ES-I3 (cell line): ENCODE data around the gene CORO2B.

Experiments
- H3K36me3 ChIP-seq: 2 replicates; pipeline ENCODE4 v1.6.1; 2013; ENCODE audit warnings: mild to moderate bottlenecking, low read length, control low read depth, moderate library complexity; ENCODE audit not compliant: insufficient read depth
- H3K4me1 ChIP-seq: 2 replicates; pipeline ENCODE4 v1.6.1; 2013; ENCODE audit warnings: mild to moderate bottlenecking, control low read depth, low read length; ENCODE audit not compliant: insufficient read depth
- H3K9ac ChIP-seq: 2 replicates; pipeline ENCODE4 v1.6.1; 2013; ENCODE audit warnings: low read depth, mild to moderate bottlenecking, low read length, moderate library complexity
- H3K9me3 ChIP-seq: 2 replicates; pipeline ENCODE4 v1.6.1; 2013; ENCODE audit warnings: mild to moderate bottlenecking, low read length, moderate library complexity; ENCODE audit not compliant: control insufficient read depth, insufficient read depth

Gene CORO2B

GRCh38 chr15:68586274-68586961 lies 7.6 kb downstream of the CORO2B start:
- Histone ChIP-seq H3K4me1 (peaks cover 53% of the 10 kb centered on the region), H3K9ac (no peak overlapping the region), H3K36me3 (no peaks in the 10 kb centered on the region; the same call in 1 of the 2 replicates), H3K9me3 (no peaks in the 10 kb centered on the region)

GRCh38 chr15:68587769-68588385 lies 9.1 kb downstream of the CORO2B start:
- Histone ChIP-seq H3K9ac (no peak overlapping the region), H3K36me3 (no peaks in the 10 kb centered on the region), H3K9me3 (no peaks in the 10 kb centered on the region), H3K4me1 (peaks cover 42% of the 10 kb centered on the region)

- Histone ChIP-seq H3K4me1 (peaks cover 33% of the 10 kb centered on the region), H3K36me3 (no peaks in the 10 kb centered on the region), H3K9me3 (no peaks in the 10 kb centered on the region), H3K9ac (no peak overlapping the region)
These were observed 10.3 kb downstream of the CORO2B start for GRCh38 chr15:68589053-68589452.

- no peaks in the 10 kb centered on the region for H3K36me3 ChIP-seq
- H3K4me1 ChIP-seq = peaks cover 33% of the 10 kb centered on the region
- no peak overlapping the region for H3K9ac ChIP-seq
- H3K9me3 ChIP-seq = no peaks in the 10 kb centered on the region
These were observed 11.3 kb downstream of the CORO2B start for GRCh38 chr15:68589783-68590710.

GRCh38 chr15:68590721-68591389 lies 12.1 kb downstream of the CORO2B start:
- no peaks in the 10 kb centered on the region for H3K9me3 ChIP-seq
- H3K36me3 ChIP-seq = no peaks in the 10 kb centered on the region
- H3K9ac ChIP-seq = no peak overlapping the region
- H3K4me1 ChIP-seq = peaks cover 34% of the 10 kb centered on the region

GRCh38 chr15:68592054-68592453 lies 13.3 kb downstream of the CORO2B start:
- Histone ChIP-seq H3K36me3 (no peaks in the 10 kb centered on the region), H3K4me1 (peaks cover 29% of the 10 kb centered on the region; the same call in 1 of the 2 replicates), H3K9ac (no peak overlapping the region), H3K9me3 (no peaks in the 10 kb centered on the region)

- Histone ChIP-seq H3K9me3 (no peaks in the 10 kb centered on the region), H3K36me3 (no peaks in the 10 kb centered on the region), H3K4me1 (peaks cover 29% of the 10 kb centered on the region; the same call in 1 of the 2 replicates), H3K9ac (no peak overlapping the region)
These were observed 13.8 kb downstream of the CORO2B start for GRCh38 chr15:68592544-68592943.

GRCh38 chr15:68593341-68593740 lies 14.5 kb downstream of the CORO2B start:
- H3K9me3 ChIP-seq = no peaks in the 10 kb centered on the region
- no peaks in the 10 kb centered on the region for H3K36me3 ChIP-seq
- H3K4me1 ChIP-seq = peaks cover 25% of the 10 kb centered on the region; the same call in 1 of the 2 replicates
- H3K9ac ChIP-seq = no peak overlapping the region

- H3K9me3 ChIP-seq = no peaks in the 10 kb centered on the region
- H3K36me3 ChIP-seq = no peaks in the 10 kb centered on the region
- H3K9ac ChIP-seq = no peak overlapping the region
- peaks cover 24% of the 10 kb centered on the region; the same call in 1 of the 2 replicates for H3K4me1 ChIP-seq
These were observed 15.2 kb downstream of the CORO2B start for GRCh38 chr15:68593828-68594532.

GRCh38 chr15:68594533-68595259 lies 15.9 kb downstream of the CORO2B start:
- no peak overlapping the region for H3K9ac ChIP-seq
- no peaks in the 10 kb centered on the region for H3K36me3 ChIP-seq
- no peaks in the 10 kb centered on the region for H3K9me3 ChIP-seq
- H3K4me1 ChIP-seq = peaks cover 27% of the 10 kb centered on the region; the same call in 1 of the 2 replicates

- no peaks in the 10 kb centered on the region for H3K9me3 ChIP-seq
- no peaks in the 10 kb centered on the region for H3K36me3 ChIP-seq
- H3K4me1 ChIP-seq = peaks cover 27% of the 10 kb centered on the region
- no peak overlapping the region for H3K9ac ChIP-seq
These were observed 16.4 kb downstream of the CORO2B start for GRCh38 chr15:68595260-68595564.

- Histone ChIP-seq H3K9ac (no peak overlapping the region), H3K4me1 (peaks cover 31% of the 10 kb centered on the region), H3K9me3 (no peaks in the 10 kb centered on the region), H3K36me3 (no peaks in the 10 kb centered on the region)
These were observed 17.0 kb downstream of the CORO2B start for GRCh38 chr15:68595761-68596160.

GRCh38 chr15:68596691-68597090 lies 17.9 kb downstream of the CORO2B start:
- H3K9ac ChIP-seq = no peak overlapping the region
- no peaks in the 10 kb centered on the region for H3K9me3 ChIP-seq
- no peaks in the 10 kb centered on the region for H3K36me3 ChIP-seq
- H3K4me1 ChIP-seq = peaks cover 27% of the 10 kb centered on the region
